GM23248 (cell line): ENCODE measurements around the gene PRRG3.

Experiments used
- EZH2 ChIP-seq: fragments of 200-600 bp; sonication (generic); IDR thresholded peaks from 2 replicates; pipeline ENCODE4 v1.6.1; 2018; ENCODE audit warnings: antibody characterized with exemption, mild to moderate bottlenecking; ENCODE audit not compliant: insufficient read depth, poor library complexity, severe bottlenecking
- EZH2phosphoT487 ChIP-seq: fragments of 200-600 bp; sonication (generic); IDR thresholded peaks from 2 replicates; pipeline ENCODE4 v1.6.1; 2018; ENCODE audit warnings: antibody characterized with exemption, moderate library complexity, mild to moderate bottlenecking, low read depth; ENCODE audit not compliant: insufficient read depth

GRCh38 chrX:151741606-151742005, 46.3 kb downstream of the PRRG3 start:
- TF ChIP-seq EZH2: no peak
- TF ChIP-seq EZH2phosphoT487: no peak
